Naive thymus-derived CD8-positive, alpha-beta T cell (primary cell): ENCODE data around the gene RASSF1. TPM values are rescaled to one million over a fixed set of nuclear protein-coding genes. Genes with fewer than 3 reads are reported as not detected.

Experiments used
- ATAC-seq, 2 donors: fragments of 150-1000 bp; cut with Tn5 transposase in 1 of 2; sonication (Bioruptor Pico), chemical (Tn5 transposase) in 1 of 2; 1 replicate in 1 of 2; 2 replicates in 1 of 2; pipeline ENCODE4 v1.10.0; 2021; ENCODE audit warnings: mild to moderate bottlenecking in 2 of 2, moderate library complexity in 2 of 2
- POLR2A ChIA-PET: fragments of 350-600 bp; sonication (Branson Sonifier 250); formaldehyde crosslinking; loops from one replicate; lab custom pipeline; 2021; ENCODE audit warnings: antibody characterized with exemption; lab: Charles Lee
- DNase-seq, 10 donors: peaks; one replicate each; pipeline versions ENCODE4 v3.0.0 to v3.0.0-alpha.2; 2020 to 2022
- H3K27ac Mint-ChIP-seq, 10 donors: one replicate each; pipeline ENCODE4 v1.8.0; 2020 to 2022; ENCODE audit warnings: mild to moderate bottlenecking in 10 of 10, mixed read lengths in 10 of 10, moderate library complexity in 4 of 10, inconsistent platforms in 1 of 10
- H3K27me3 Mint-ChIP-seq, 5 donors: one replicate each; pipeline ENCODE4 v1.8.0; 2021 to 2022; ENCODE audit warnings: mixed read lengths in 5 of 5
- H3K36me3 Mint-ChIP-seq, 3 donors: one replicate each; pipeline ENCODE4 v1.8.0; 2020 to 2022; ENCODE audit warnings: mixed read lengths in 3 of 3, mild to moderate bottlenecking in 2 of 3, inconsistent platforms in 1 of 3
- H3K4me1 Mint-ChIP-seq, 4 donors: one replicate each; pipeline ENCODE4 v1.8.0; 2021 to 2022; ENCODE audit warnings: mixed read lengths in 4 of 4
- H3K4me3 Mint-ChIP-seq, 10 donors: one replicate each; pipeline ENCODE4 v1.8.0; 2020 to 2022; ENCODE audit warnings: mild to moderate bottlenecking in 10 of 10, mixed read lengths in 10 of 10, moderate library complexity in 6 of 10, inconsistent platforms in 1 of 10
- H3K9me3 Mint-ChIP-seq, 9 donors: one replicate each; pipeline ENCODE4 v1.8.0; 2020 to 2022; ENCODE audit warnings: mixed read lengths in 9 of 9, mild to moderate bottlenecking in 3 of 9, inconsistent platforms in 1 of 9, moderate library complexity in 1 of 9
- polyA plus RNA-seq, 3 donors: library from polyadenylated mRNA; unstranded; fragments of 300-500 nt; fragmentation: Illumina TruSeq; gene quantifications; one replicate each; pipeline ENCODE4 v1.2.3, GENCODE V29; 2021
- total RNA-seq, 8 experiments: library from RNA in 2 of 8; stranded (reverse) in 2 of 8; gene quantifications; one replicate each; pipeline ENCODE4 v1.2.3 and lab custom pipeline; 2021 to 2026

Gene RASSF1
- total and polyA plus RNA-seq, 5 experiments from 2014 or later, result 50.8 to 87.6 (median 68.1) TPM

DNA sequence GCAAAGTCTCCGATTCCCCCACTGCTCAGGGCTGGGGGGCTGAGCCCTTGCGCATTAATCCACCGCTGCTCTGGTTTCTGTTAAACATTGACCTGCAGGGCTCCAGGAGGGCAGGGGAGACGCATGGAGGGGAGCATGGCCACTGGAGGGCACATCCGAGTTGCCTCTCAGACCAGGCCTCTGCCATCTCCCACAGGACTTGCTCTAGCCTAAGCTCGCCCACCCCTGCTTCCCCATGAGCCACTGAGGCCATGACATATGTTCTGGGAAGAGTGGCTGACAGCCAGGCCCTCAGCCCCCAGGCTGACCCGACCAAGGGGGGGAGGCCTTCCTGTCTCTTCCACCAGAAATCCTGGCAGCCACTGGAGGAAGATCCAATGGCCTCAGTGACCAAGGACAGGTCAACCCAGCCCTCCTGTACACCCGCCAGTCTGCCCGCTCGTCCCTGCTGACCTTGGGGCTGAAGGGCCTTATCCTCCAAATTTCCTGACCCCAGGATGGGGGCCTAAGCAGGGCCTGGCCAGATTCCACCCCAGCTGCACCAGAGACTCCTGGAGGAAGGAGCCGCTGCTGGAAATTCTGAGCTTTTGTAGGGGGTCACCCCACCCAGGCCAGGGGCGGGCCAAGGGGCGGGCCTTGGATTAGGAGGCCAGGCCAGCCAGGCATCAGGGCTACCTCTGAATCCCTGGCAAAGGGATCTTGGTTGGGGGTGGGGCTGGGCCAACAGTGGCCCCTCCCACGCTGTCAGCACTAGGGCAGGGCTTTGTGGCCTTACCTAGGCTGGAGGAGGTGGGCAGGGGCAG is 37.4 kb downstream of the RASSF1 start, which contains the start of gene HYAL1:
Gene HYAL1, minus strand, starts transcription at position 562 of the 803 bp plus-strand sequence. CDS start 618 bp downstream, outside the sequence.
- H3K36me3 Mint-ChIP-seq, result peaks cover 0 to 2% (median 0%) of the 10 kb centered on the region in 3 donors
- no peaks in the 10 kb centered on the region for H3K9me3 Mint-ChIP-seq
- peak within 1 kb of the TSS in 4 of 10 donors; percentile 27 to 56 (median 38) for H3K27ac Mint-ChIP-seq
- DNase-seq (no peak), ATAC-seq (no peak)
- no peak within 1 kb of the TSS for H3K4me3 Mint-ChIP-seq
- peaks cover 12 to 32% (median 28%) of the 10 kb centered on the region in 4 donors for H3K4me1 Mint-ChIP-seq
- POLR2A ChIA-PET, result interaction anchor here (1.5 kb wide), 1 partner anchor 11 kb away, joined by 3 read pairs; the partner anchor contains the start of gene IFRD2
- H3K27me3 Mint-ChIP-seq, result no peaks in the 10 kb centered on the region

DNA sequence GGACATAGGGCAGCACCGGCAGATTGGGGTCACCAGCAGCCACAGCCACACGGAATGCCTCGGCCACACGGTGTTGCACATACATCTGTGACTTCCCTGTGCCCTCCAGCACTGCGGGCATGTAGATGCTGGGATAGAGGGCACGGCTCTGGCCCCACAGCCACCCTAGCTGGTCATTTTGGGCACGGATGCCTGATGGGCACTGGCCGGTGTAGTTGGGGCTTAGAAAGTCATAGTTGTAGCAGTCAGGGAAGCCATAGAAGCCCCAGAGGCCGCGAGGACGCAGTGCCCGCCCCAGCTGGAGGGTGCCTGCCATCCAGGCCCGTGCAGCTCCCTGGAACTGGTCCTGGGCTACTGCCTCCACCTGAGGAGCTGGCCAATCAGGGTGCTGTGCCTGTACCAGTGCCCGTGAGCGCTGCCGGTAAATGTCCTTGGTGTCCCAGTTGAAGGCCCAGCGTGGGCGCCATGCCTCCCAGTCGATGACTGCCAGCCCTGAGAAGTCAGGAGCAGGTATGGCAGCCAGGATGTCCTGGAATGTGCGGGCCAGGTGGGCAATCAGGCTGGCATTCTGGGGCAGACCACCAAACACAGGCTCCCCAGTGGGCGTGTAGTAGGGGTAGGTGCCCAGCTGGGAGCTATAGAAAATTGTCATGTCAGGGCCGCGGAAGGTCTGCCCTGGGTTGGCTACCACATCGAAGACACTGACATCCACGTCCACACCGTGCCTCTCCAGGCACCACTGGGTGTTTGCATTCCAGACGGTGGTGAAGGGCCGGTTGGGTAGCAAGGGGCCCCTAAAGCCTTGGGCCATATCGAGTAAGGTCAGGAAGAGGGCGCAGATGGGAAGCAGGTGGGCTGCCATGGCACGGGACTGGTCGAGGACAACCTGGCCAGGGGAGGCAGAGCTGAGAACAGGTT is 38.3 kb downstream of the RASSF1 start:
- H3K4me3 Mint-ChIP-seq, result peak overlapping the region in 2 of 10 donors; percentile 10 to 28
- H3K27ac Mint-ChIP-seq, result peak overlapping the region in 9 of 10 donors; percentile 27 to 80 (median 43)
- POLR2A ChIA-PET, result interaction anchor here (1.5 to 2.3 kb wide), 3 partner anchors 10 to 48 kb away, joined by 3 to 7 read pairs (median 6); partner anchors contain the start of genes CYB561D2, IFRD2 and NPRL2
- DNase-seq (no peak), ATAC-seq (no peak)
- H3K9me3 Mint-ChIP-seq, result no peaks in the 10 kb centered on the region
- no peaks in the 10 kb centered on the region for H3K27me3 Mint-ChIP-seq
- peaks cover 15 to 41% (median 35%) of the 10 kb centered on the region in 4 donors for H3K4me1 Mint-ChIP-seq
- peaks cover 0 to 2% (median 0%) of the 10 kb centered on the region in 3 donors for H3K36me3 Mint-ChIP-seq

DNA sequence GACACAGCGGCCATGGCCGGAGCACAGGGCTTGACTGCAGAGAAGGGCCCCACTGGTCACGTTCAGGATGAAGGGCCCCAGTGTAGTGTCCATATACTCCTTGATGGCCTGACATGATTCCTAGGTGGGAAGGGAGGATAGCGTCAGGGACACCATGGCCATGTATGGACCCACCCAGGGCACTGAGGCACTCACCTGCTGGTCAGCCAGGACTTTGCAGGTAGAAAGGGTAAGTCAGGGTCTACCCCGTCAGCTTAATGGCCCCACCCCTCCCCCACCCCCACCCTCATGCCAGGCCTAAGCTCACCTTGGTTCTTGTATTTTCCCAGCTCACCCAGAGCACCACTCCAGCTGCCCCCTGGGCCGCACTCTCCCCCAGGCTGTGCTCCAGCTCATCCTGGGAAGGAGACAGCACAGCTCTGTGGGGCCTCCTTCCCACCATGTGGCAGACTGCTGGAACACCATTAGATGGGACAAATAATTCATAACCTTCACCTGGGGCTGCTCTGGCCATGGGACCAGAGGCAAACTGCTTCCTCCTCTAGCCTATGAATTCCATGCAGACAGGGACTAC is 39.9 kb downstream of the RASSF1 start:
- Mint-ChIP-seq H3K36me3 (peaks cover 0 to 6% (median 0%) of the 10 kb centered on the region in 3 donors), H3K27ac (peak overlapping the region in 9 of 10 donors; percentile 95 to 100 (median 99)), H3K4me1 (peaks cover 18 to 45% (median 35%) of the 10 kb centered on the region in 4 donors), H3K9me3 (no peaks in the 10 kb centered on the region), H3K27me3 (no peaks in the 10 kb centered on the region), H3K4me3 (peak overlapping the region in 9 of 10 donors; percentile 58 to 99 (median 96))
- no peak for DNase-seq
- ATAC-seq, result no peak
- POLR2A ChIA-PET, result interaction anchor here (0.6 to 3.1 kb wide), 6 partner anchors 15 to 50 kb away, joined by 3 to 44 read pairs (median 6); partner anchors contain the start of genes CYB561D2 and NPRL2

DNA sequence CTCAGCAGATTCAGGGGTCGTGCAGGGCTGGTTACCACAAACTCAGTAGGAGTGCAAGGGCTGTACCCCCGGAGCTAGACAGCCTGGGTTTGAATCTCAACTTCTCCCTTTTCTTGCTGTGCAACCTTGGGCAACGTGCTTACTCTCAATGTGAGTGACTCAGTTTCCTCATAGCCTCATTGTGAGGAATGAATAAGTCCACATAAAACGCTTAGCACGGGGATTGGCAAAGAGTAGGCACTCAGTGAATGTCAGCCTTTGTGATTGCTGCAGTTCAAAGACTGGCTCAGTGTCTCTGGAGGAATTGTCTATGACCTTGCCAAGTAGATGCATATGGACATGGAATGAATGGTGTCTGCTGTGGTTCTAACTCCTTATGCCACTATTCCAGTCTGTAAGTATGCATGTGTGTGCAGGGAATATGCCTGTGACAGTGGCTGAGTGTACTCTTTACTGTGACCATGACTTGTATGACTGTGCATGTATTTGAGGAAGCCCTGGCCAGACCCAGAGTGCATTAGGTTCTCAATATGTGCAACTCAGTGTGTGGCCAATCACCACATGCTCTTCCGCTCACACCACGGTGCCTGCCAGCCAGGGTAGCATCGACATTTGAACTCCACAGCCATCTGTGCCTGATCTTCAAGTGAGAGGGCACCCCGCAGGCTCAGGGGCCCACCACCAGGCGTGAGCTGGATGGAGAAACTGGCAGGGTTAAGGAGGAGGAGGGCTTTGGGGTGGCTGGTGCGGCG is 40.5 kb downstream of the RASSF1 start:
- Mint-ChIP-seq H3K9me3 (no peaks in the 10 kb centered on the region), H3K27me3 (no peaks in the 10 kb centered on the region), H3K4me1 (peaks cover 19 to 45% (median 35%) of the 10 kb centered on the region in 4 donors), H3K27ac (peak overlapping the region; percentile 95 to 100 (median 99)), H3K4me3 (peak overlapping the region; percentile 95 to 99 (median 97)), H3K36me3 (peaks cover 0 to 6% (median 0%) of the 10 kb centered on the region in 3 donors)
- POLR2A ChIA-PET, result interaction anchor here (0.6 to 3.1 kb wide), 21 partner anchors 9 to 360 kb away, joined by 3 to 44 read pairs (median 8); partner anchors contain the start of genes CYB561D2, NPRL2, RASSF1 and RBM6
- ATAC-seq (no peak), DNase-seq (no peak)

GRCh38 chr3:50299638-50299928 is 41.1 kb downstream of the RASSF1 start:
- Mint-ChIP-seq H3K9me3 (no peaks in the 10 kb centered on the region), H3K27me3 (no peaks in the 10 kb centered on the region), H3K27ac (peak overlapping the region; percentile 95 to 100 (median 99)), H3K36me3 (peaks cover 0 to 6% (median 0%) of the 10 kb centered on the region in 3 donors), H3K4me1 (peaks cover 19 to 41% (median 34%) of the 10 kb centered on the region in 4 donors), H3K4me3 (peak overlapping the region; percentile 95 to 99 (median 97))
- POLR2A ChIA-PET, result interaction anchor here (0.6 to 3.1 kb wide), 23 partner anchors 9 to 359 kb away, joined by 3 to 44 read pairs (median 8); partner anchors contain the start of genes CYB561D2, HEMK1, NPRL2 and RASSF1
- no peak for DNase-seq
- ATAC-seq, result no peak

- H3K27me3 Mint-ChIP-seq, result no peaks in the 10 kb centered on the region
Observed at GRCh38 chr3:50298836-50299637, 41.6 kb downstream of the RASSF1 start, which contains the start of the genes HYAL3 and NAA80. TSS of gene HYAL3 (minus strand) at chr3:50299405. CDS start at chr3:50295602, 3,803 bp downstream. TSS of gene NAA80 (minus strand) at chr3:50299405. CDS start at chr3:50297463, 1,942 bp downstream.

GRCh38 chr3:50297896-50298725 is 42.5 kb downstream of the RASSF1 start:
- Mint-ChIP-seq H3K9me3 (no peaks in the 10 kb centered on the region), H3K4me3 (peak overlapping the region; percentile 95 to 99 (median 97)), H3K36me3 (peaks cover 0 to 6% (median 0%) of the 10 kb centered on the region in 3 donors), H3K27ac (peak overlapping the region in 9 of 10 donors; percentile 75 to 100 (median 99)), H3K4me1 (peaks cover 19 to 44% (median 35%) of the 10 kb centered on the region in 4 donors), H3K27me3 (no peaks in the 10 kb centered on the region)
- DNase-seq (peak in 1 of 10 donors; percentile 17), ATAC-seq (no peak)
- POLR2A ChIA-PET, result interaction anchor here (0.6 to 3.1 kb wide), 21 partner anchors 9 to 484 kb away, joined by 3 to 44 read pairs (median 9); partner anchors contain the start of genes CYB561D2, GNAI2, HEMK1 and NPRL2

More at GRCh38 chr3:50298836-50299637, 41.6 kb downstream of the RASSF1 start, which contains the start of the genes HYAL3 and NAA80:
- peaks cover 19 to 41% (median 34%) of the 10 kb centered on the region in 4 donors for H3K4me1 Mint-ChIP-seq
- peak within 1 kb of the TSS; percentile 95 to 100 (median 99) for H3K27ac Mint-ChIP-seq
- no peaks in the 10 kb centered on the region for H3K9me3 Mint-ChIP-seq
- H3K36me3 Mint-ChIP-seq, result peaks cover 0 to 6% (median 0%) of the 10 kb centered on the region in 3 donors
- H3K4me3 Mint-ChIP-seq, result peak within 1 kb of the TSS; percentile 95 to 99 (median 97)
- DNase-seq, result peak; percentile 95 to 100 (median 99)
- ATAC-seq, result peak; percentile 85 to 86
- POLR2A ChIA-PET, result interaction anchor here (0.5 to 3.1 kb wide), 28 partner anchors 8 to 359 kb away, joined by 3 to 44 read pairs (median 5); partner anchors contain the start of genes CYB561D2, GNAI2, HEMK1 and NPRL2

DNA sequence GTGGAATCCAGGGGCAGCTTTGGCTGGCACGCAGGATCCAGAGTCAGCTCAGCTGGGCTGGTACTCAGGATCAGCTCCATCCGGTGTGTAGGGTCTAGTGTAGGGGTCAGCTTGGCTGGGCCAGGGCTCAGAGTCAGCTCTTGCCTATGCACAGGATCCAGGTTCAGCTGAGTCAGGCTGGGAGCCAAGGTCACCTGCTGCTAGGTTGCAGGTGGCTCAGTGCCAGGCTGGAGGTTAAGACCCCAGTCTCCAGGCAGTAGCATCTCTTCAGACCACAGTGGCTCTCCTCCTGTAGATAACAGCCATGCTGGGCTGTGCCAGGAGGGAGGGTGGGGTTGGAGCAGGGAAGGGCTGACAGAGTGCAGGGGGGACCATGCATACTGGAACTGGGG is 43.3 kb downstream of the RASSF1 start:
- peaks cover 0 to 6% (median 0%) of the 10 kb centered on the region in 3 donors for H3K36me3 Mint-ChIP-seq
- POLR2A ChIA-PET, result interaction anchor here (0.7 to 2.9 kb wide), 7 partner anchors 8 to 53 kb away, joined by 3 to 19 read pairs (median 9); partner anchors contain the start of genes CYB561D2 and NPRL2
- no peaks in the 10 kb centered on the region for H3K27me3 Mint-ChIP-seq
- H3K4me3 Mint-ChIP-seq, result peak overlapping the region in 4 of 10 donors; percentile 95 to 98 (median 96)
- peak overlapping the region in 6 of 10 donors; percentile 68 to 100 (median 98) for H3K27ac Mint-ChIP-seq
- H3K4me1 Mint-ChIP-seq, result peaks cover 25 to 47% (median 42%) of the 10 kb centered on the region in 4 donors
- DNase-seq (no peak), ATAC-seq (no peak)
- H3K9me3 Mint-ChIP-seq, result no peaks in the 10 kb centered on the region

- H3K4me1 Mint-ChIP-seq, result peaks cover 25 to 46% (median 44%) of the 10 kb centered on the region in 4 donors
- POLR2A ChIA-PET, result interaction anchor here (0.7 kb wide), 2 partner anchors 40 to 53 kb away, joined by 3 to 4 read pairs; partner anchors contain the start of gene NPRL2
- H3K36me3 Mint-ChIP-seq, result peaks cover 0 to 6% (median 0%) of the 10 kb centered on the region in 3 donors
- DNase-seq (no peak), ATAC-seq (no peak)
- no peaks in the 10 kb centered on the region for H3K9me3 Mint-ChIP-seq
- H3K4me3 Mint-ChIP-seq, result peak overlapping the region in 5 of 10 donors; percentile 33 to 68 (median 42)
- no peaks in the 10 kb centered on the region for H3K27me3 Mint-ChIP-seq
- H3K27ac Mint-ChIP-seq, result peak overlapping the region in 6 of 10 donors; percentile 56 to 99 (median 78)
Observed at GRCh38 chr3:50296721-50297383, 43.8 kb downstream of the RASSF1 start.
